Measurements from ENCODE around the gene ART4. TPM values are rescaled to one million over a fixed set of nuclear protein-coding genes. Genes with fewer than 3 reads are reported as not detected.
A peak's percentile ranks its signal among the peaks of the same experiment; 100 is the strongest.

The ART4 gene, protein sequence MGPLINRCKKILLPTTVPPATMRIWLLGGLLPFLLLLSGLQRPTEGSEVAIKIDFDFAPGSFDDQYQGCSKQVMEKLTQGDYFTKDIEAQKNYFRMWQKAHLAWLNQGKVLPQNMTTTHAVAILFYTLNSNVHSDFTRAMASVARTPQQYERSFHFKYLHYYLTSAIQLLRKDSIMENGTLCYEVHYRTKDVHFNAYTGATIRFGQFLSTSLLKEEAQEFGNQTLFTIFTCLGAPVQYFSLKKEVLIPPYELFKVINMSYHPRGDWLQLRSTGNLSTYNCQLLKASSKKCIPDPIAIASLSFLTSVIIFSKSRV
- total RNA-seq (2014; rRNA removed; shearing (Covaris generic); ENCODE audit: low replicate concordance) = not detected in 2 replicates

DNA sequence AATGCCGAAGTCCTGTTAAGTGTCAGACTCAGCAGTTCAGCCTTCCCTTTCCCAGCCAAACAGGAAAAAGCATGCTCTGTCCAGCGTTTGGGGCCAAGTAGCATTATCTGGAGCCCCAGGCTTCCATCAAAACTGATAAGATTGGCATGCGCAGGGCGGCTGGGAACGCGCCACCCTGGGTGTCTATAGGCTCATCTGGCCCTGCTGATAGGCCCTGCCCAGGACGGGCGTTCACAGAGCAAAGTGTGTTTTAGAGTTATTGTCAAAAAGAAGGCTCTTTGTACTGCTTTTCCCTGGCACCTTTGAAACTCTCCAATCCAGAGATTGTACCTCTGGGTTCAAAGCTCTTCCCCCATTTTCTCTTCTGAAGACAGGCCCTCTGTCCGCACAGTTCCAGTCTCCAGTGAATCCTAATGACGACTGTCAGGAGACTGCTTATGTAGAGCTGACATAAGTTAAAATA is at the start of gene ART4:
ART4 (minus strand) TSS at position 102 of the 463 bp plus-strand sequence. CDS start 413 bp downstream, outside the sequence.
- Histone ChIP-seq H3K4me3 (no peak within 1 kb of the TSS), H3K9me3 (no peaks in the 10 kb centered on the region)
- DNase-seq = no peak

DNA sequence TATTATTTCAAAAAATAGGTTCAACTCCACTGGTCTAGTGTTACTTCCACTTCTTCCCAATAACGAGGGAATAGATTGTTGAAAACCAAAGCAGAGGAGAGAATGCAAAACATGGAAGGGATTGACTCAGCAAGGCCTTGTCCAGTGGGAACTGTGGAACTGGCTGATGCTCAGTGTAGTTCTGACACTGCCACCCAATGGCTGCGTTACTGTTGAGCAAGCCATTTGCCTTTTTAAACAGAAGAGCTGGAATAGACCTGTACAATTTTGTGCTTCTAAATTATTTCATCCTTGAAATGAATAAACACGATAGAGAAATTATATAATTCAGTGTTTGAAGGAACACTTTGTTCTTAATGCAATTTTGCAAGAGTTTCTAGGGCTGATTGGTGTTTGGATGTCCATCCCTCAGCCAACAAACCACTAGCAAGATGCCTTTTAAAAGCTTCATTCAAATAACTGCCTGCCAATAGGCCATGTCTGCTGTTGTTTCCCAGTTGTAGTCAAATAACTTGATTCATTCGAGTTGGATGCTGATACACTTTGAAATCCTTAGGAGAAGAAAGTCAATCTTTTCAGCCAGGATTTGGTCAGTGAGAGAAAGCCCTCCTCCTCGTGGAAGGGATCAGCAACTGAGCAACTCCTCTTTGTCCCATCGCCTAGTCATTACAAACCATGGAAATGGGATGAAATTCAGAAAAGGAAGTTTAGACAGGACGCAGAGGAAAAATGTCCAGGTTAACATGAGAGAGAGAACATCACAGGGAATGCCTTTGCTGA is 49.6 kb upstream of the ART4 start:
- Histone ChIP-seq H3K4me3 (no peak overlapping the region), H3K27me3 (no peaks in the 10 kb centered on the region; the same call in 1 of the 2 replicates), H3K36me3 (no peaks in the 10 kb centered on the region), H3K9me3 (no peaks in the 10 kb centered on the region)
- no peak for DNase-seq

More for the DNA sequence above, at the start of gene ART4:
- Histone ChIP-seq H3K27me3 (no peaks in the 10 kb centered on the region), H3K36me3 (no peaks in the 10 kb centered on the region)

DNA sequence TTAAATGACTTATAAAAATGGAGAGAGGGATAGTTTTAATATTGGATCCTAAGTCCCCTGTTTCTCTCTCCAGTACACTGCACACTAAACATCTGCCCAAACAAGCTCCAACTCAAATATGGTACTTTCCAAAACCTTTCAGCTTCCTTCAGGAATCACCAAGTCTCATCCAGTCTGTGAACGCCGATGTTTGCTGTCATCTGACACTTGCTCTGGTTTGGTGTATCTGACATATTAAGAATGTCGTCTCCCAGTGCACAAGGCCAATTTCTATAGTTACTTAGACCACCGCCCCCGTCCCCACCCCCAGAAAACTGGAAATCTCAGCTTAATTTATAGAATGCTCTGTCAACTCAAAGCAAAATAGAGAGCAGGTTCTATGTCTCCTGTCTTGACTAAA is 47.4 kb upstream of the ART4 start:
- Histone ChIP-seq H3K36me3 (no peaks in the 10 kb centered on the region), H3K4me3 (no peak overlapping the region), H3K9me3 (no peaks in the 10 kb centered on the region), H3K27me3 (no peaks in the 10 kb centered on the region; the same call in 1 of the 2 replicates)
- no peak for DNase-seq

DNA sequence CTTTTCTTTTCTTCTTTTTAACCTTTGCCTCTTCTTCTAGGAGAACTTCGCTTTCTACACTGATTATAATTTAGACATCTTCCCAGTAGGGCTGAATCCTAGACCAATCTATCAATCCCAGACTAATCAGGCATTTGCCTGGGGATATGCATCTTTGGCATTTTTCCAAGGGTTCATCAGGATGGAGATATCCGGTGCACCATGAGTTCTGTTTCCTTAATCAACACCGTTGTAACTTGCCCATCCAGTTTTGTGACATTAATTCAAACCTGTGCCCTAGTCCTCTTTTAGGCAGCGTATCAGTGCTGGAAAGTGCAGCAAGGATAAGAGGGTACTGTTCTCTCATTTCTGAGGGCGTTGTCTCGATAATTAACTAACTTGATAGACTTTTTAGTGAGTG is 42.9 kb upstream of the ART4 start:
- no peaks in the 10 kb centered on the region for H3K9me3 ChIP-seq
- DNase-seq = no peak
- no peaks in the 10 kb centered on the region; the same call in 1 of the 2 replicates for H3K27me3 ChIP-seq
- no peak overlapping the region for H3K4me3 ChIP-seq
- H3K36me3 ChIP-seq = no peaks in the 10 kb centered on the region

DNA sequence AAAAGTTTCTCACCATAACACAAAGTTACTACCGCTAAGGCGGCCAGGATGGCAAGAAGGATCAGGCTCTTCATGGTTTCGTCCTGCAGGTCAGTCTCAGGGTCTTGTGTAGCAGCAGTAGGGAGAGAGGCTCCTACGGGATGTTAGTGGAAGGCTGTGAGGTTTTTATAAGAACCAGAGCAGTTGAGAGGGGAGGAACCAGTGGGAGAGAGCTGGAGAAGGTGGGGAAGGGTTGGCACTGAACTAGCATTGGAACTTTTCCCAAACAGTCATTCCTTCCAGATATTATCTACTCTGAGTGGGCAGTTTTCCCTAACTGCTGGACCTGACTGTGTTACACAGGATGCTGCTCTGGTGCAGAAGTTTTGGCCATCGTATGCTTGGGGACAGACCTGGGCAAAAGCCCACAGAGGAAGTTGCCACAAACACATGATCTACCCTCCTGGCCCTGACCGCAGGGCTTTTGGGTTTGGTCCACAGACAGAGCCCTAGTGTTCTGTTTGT is 42.4 kb upstream of the ART4 start, which contains the start of gene MGP:
MGP (minus strand) TSS at position 137 of the 504 bp plus-strand sequence; CDS start at position 74, 63 bp downstream.
- Histone ChIP-seq H3K27me3 (no peaks in the 10 kb centered on the region; the same call in 1 of the 2 replicates), H3K9me3 (no peaks in the 10 kb centered on the region), H3K4me3 (no peak within 1 kb of the TSS), H3K36me3 (no peaks in the 10 kb centered on the region)
- peak; percentile 43 for DNase-seq

DNA sequence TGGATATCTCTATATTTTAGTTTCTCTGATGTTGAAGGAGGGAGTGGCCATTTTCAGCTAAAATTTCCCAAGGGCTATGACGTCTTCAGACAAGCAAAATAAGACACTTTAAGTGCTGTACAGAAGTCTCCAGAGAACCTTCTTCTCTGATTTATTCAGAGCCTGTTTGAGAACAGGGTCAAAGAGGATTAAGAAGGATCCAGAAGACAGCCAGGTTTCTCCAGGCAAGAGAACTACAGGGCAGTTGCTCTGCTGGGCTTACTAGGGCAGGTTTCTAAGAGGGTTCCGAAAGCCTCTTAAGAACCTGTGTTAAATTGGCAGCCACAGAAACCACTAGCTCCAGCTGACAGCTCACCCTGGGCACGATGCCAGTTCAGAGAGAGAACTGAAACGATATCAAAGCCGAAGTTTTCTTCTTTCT is 41.1 kb upstream of the ART4 start:
- no peaks in the 10 kb centered on the region for H3K36me3 ChIP-seq
- no peak overlapping the region for H3K4me3 ChIP-seq
- H3K9me3 ChIP-seq = no peaks in the 10 kb centered on the region
- no peaks in the 10 kb centered on the region; the same call in 1 of the 2 replicates for H3K27me3 ChIP-seq
- DNase-seq = peak; percentile 67

DNA sequence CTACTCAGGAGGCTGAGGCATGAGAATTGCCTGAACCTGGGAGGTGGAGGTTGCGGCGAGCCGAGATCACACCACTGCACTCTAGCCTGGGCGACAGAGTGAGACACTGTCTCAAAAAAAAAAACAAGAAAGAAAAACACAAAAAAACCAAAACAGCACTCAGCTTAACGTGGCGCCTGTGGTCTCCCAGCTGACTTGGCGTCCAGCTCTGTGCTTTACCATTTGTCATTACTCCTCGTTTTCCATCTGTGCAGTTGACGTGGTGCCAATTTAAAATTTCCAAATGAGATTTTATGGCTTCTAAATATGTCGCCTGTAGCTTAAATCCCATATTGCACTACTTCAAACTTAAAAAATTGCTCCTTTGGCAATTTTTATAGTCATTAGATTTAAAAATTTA is 40.4 kb upstream of the ART4 start:
- no peaks in the 10 kb centered on the region for H3K9me3 ChIP-seq
- H3K4me3 ChIP-seq = no peak overlapping the region
- DNase-seq = no peak
- no peaks in the 10 kb centered on the region; the same call in 1 of the 2 replicates for H3K27me3 ChIP-seq
- no peaks in the 10 kb centered on the region for H3K36me3 ChIP-seq

DNA sequence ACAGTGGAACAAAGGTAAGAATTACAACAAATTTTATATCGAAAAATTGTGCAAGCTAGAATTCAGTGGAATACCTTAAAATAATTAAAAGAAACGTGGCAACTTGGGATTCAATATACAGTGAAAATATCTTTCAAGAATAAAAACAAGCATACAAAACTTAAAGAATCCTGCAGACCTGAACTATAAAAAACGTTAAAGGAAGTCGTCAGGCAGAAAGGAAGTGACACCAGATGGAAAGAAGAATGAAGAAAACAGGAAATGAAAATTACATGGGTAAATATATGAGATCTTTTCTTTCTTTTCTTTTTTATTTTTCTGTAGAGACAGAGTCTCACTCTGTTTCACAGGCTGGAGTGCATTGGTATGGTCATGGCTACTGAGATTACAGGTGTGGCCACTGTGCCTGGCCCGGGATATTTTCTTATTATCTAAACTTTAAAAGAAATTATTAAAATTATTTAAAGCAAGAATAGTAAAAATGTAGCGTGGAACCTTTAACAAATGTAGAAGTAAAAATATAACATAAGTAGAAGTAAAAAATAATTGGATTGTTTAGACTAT is 37.6 kb upstream of the ART4 start:
- Histone ChIP-seq H3K4me3 (no peak overlapping the region), H3K27me3 (no peaks in the 10 kb centered on the region), H3K36me3 (no peaks in the 10 kb centered on the region), H3K9me3 (no peaks in the 10 kb centered on the region)
- no peak for DNase-seq

DNA sequence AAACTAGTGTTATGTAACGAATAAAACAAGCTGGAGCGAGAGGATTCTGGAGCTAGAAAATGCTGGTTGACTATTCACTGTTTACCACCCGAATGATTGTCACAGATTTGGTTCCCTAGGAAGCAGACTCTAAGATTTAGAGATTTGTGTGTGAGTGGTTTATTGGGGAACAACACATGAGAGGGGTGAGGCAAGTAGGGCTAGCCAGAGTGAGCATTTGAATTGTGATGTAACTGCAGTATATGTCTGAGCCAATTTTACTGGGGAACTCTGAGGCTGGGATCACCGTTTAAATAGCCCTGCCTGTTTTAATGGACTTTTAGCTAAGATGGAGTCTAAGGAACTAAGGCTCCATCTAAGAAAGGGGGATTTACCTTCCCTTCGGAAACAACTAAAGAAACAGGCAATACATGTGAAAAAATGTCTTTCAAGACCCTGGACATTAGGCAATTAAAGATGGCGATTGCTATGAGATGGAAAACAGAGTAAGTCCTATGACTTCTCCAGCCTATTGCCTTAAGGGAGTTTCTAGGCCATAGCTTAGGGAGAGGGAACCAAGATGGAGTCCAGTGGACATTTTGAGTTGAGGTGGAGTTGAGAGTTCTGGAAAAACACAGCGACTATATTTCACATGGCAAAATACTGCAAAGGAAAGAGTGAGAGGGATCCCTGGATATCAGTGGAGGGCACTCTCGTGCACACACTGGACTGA is 36.1 kb upstream of the ART4 start:
- Histone ChIP-seq H3K4me3 (no peak overlapping the region), H3K27me3 (no peaks in the 10 kb centered on the region), H3K36me3 (no peaks in the 10 kb centered on the region), H3K9me3 (no peaks in the 10 kb centered on the region)
- DNase-seq = no peak

DNA sequence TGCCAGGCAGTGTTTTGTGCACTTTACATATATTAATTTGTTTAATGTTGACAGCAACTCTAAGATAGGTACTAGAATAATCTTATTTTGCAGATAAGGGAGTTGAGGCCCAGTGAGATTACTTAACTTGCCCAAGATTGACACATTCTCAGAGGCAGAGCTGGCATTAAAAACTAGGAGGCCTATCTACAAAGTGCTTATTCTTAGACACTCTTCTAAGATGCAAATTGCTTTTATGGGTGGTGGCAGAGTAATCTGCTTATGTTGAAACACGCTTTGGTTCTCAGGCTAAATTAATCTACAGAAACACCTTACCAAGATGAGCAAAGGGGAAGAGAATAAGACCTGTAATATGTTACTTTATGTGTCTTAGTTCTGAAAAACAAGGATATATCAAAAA is 35.2 kb upstream of the ART4 start:
- Histone ChIP-seq H3K4me3 (no peak overlapping the region), H3K9me3 (no peaks in the 10 kb centered on the region), H3K27me3 (no peaks in the 10 kb centered on the region), H3K36me3 (no peaks in the 10 kb centered on the region)
- no peak for DNase-seq

DNA sequence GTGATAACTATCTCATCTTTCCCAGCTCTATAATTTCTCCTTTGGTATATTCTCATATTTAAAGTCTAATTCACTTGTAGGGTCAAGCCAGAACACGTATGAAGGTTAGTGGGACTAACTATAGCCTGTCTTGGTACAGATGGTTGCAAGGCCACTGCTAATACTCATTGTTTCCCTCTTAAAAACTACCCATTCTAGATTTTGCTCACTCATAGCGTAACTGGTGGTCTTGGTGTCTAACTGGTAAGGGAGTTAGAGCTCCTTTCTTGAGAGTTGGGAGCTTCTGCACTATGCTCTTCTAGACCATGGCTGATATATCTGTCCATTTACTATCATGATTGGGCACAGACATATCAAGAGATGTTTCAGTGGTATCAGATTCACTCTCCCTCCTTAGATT is 33.5 kb upstream of the ART4 start:
- Histone ChIP-seq H3K27me3 (no peaks in the 10 kb centered on the region), H3K9me3 (no peaks in the 10 kb centered on the region), H3K4me3 (no peak overlapping the region), H3K36me3 (no peaks in the 10 kb centered on the region)
- DNase-seq = no peak

DNA sequence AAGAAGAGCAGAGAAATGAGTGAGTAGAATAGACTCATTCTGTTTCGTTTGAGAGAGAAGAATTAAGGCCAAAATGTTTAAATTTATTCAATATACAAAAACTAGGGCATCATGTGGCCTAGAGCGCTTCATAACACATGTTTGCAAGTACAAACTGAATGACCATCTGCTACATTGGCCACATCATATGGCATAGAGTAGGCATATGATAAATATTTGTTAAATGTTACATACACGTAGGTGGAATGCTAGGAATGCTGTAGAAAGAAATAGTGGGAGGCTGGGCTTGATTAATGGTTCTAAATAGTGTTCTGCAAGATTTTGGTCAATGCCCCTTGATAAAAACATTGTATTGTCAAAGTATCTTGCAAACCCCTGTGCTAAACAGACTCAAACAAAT is 31.6 kb upstream of the ART4 start:
- no peak for DNase-seq

DNA sequence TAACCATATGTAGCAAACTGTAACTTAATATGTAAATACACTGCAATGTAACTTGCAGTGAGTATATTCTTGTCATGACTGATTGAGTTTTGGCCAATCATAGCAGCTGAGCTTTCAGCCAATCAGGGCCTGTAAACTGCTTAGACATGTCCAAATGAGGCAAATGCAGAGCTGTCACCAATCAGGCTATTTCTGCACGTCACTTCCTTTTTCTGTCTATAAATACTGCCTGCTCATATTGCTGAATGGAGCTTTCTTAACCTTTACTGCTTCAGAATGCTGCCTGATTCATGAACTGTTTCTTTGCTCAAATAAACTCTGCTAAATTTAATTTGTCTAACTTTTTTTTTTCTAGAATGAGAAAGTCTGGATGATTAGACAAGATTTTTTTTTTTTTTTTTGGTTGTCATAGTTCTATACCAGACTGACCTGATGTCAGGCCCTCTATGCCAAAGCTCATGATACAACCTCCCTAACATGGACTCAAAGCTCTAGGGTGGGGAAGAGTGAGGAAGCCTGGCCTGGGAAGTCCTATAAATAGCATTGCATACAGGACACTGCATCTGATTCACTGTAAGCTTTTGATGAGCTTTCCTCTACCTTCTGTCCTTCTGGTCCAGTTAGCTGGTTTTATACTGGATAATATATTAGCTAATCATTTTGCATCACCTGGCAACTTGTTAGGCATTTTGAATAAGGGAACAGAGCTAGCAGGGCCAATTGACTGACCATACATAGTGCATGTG is 30.3 kb upstream of the ART4 start:
- no peaks in the 10 kb centered on the region for H3K36me3 ChIP-seq
- H3K9me3 ChIP-seq = no peaks in the 10 kb centered on the region
- no peaks in the 10 kb centered on the region for H3K27me3 ChIP-seq
- no peak for DNase-seq
- no peak overlapping the region for H3K4me3 ChIP-seq

More for the DNA sequence above, 31.6 kb upstream of the ART4 start:
- no peaks in the 10 kb centered on the region for H3K9me3 ChIP-seq
- no peaks in the 10 kb centered on the region for H3K27me3 ChIP-seq
- no peaks in the 10 kb centered on the region for H3K36me3 ChIP-seq
- H3K4me3 ChIP-seq = no peak overlapping the region

DNA sequence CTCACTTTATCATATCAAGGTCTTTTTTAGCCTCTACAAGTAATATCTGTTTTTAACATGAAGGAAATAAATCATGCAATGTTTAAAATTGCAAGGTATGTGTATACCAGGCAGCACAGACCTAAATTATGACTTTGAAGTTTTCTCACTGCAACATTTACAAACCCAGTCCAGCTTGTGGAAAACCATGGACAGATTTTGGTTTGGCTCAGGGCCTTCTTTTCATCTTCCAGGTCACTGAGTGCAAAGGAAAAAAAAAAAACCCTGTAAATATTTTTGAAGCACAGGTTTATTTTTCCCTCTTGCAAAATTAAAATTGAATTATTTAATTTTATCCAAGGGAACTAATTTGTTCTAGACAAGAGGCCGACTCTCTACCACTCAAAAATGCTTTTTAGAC is 28.6 kb upstream of the ART4 start:
- Histone ChIP-seq H3K27me3 (no peaks in the 10 kb centered on the region), H3K4me3 (no peak overlapping the region), H3K36me3 (no peaks in the 10 kb centered on the region), H3K9me3 (no peaks in the 10 kb centered on the region)
- DNase-seq = no peak

DNA sequence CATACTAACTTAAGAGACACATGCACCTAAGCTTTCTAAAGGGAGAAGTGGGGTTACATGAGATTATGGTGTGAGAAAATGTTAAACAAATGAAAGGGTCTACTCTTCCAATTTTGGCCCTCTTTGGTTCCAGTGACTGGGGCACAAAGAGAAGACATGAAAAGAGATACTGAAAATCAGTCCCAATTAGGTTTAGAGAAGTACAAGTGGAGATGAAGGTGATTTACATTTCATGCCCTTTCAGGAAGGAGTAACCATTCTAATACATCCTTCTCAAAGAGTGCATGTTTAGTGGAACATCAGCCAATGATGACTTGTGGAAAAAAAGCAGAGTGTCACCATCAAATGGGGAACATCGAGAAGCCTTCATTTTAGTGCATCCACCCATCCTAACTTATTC is 27.9 kb upstream of the ART4 start:
- no peaks in the 10 kb centered on the region for H3K9me3 ChIP-seq
- H3K27me3 ChIP-seq = no peaks in the 10 kb centered on the region
- no peak overlapping the region for H3K4me3 ChIP-seq
- H3K36me3 ChIP-seq = no peaks in the 10 kb centered on the region
- no peak for DNase-seq
